Liver (tissue), 9 donors: ENCODE measurements around the gene PCDH7. TPM values are rescaled to one million over a fixed set of nuclear protein-coding genes. Genes with fewer than 3 reads are reported as not detected.

Source experiments
- DNase-seq: peaks from one replicate; pipeline ENCODE4 v3.0.0-alpha.2; 2017; ENCODE audit warnings: low spot score
- H3K27ac ChIP-seq, 2 donors: one replicate each; pipeline ENCODE4 v1.7.0; 2013; ENCODE audit warnings: inconsistent platforms in 2 of 2, low read length in 2 of 2, control low read depth in 1 of 2, low read depth in 1 of 2, mild to moderate bottlenecking in 1 of 2
- H3K27me3 ChIP-seq, 4 donors: one replicate each; pipeline versions ENCODE4 v1.6.1 to v1.7.0; 2013; ENCODE audit warnings: low read length in 3 of 4, inconsistent platforms in 1 of 4, mild to moderate bottlenecking in 1 of 4, moderate library complexity in 1 of 4; ENCODE audit not compliant: control insufficient read depth in 4 of 4, insufficient read depth in 4 of 4
- H3K36me3 ChIP-seq, 4 donors: one replicate each; pipeline versions ENCODE4 v1.6.1 to v1.7.0; 2013; ENCODE audit warnings: low read length in 3 of 4, mild to moderate bottlenecking in 3 of 4, low read depth in 1 of 4, moderate library complexity in 1 of 4; ENCODE audit not compliant: control insufficient read depth in 4 of 4, insufficient read depth in 3 of 4
- H3K4me1 ChIP-seq, 4 donors: one replicate each; pipeline versions ENCODE4 v1.6.1 to v1.7.0; 2013; ENCODE audit warnings: low read length in 3 of 4, mild to moderate bottlenecking in 3 of 4, moderate library complexity in 1 of 4; ENCODE audit not compliant: control insufficient read depth in 4 of 4, insufficient read depth in 4 of 4
- H3K4me3 ChIP-seq, 3 donors: one replicate each; pipeline versions ENCODE4 v1.6.1 to v1.7.0; 2013; ENCODE audit warnings: low read length in 3 of 3, control low read depth in 1 of 3, low read depth in 1 of 3, mild to moderate bottlenecking in 1 of 3
- H3K9ac ChIP-seq, 2 donors: one replicate each; pipeline ENCODE4 v1.7.0; 2013; ENCODE audit warnings: low read length in 2 of 2, mild to moderate bottlenecking in 2 of 2, moderate library complexity in 2 of 2, control low read depth in 1 of 2, low read depth in 1 of 2
- H3K9me3 ChIP-seq, 4 donors: one replicate each; pipeline versions ENCODE4 v1.6.1 to v1.7.0; 2013; ENCODE audit warnings: low read length in 3 of 4; ENCODE audit not compliant: control insufficient read depth in 4 of 4
- ATF3 ChIP-seq: IDR thresholded peaks from 2 replicates; pipeline ENCODE4 v1.6.1; 2016; ENCODE audit warnings: antibody characterized with exemption
- CTCF ChIP-seq: fragments of 150-350 bp; IDR thresholded peaks from 2 replicates; pipeline ENCODE4 v1.5.1; 2017; ENCODE audit warnings: improper control_type of control experiment, low read depth, low read length; ENCODE audit not compliant: missing input control
- EGR1 ChIP-seq, 2 donors: IDR thresholded peaks; 2 replicates each; pipeline ENCODE4 v1.6.1; 2016 to 2018; ENCODE audit warnings: antibody characterized with exemption in 2 of 2, low read depth in 2 of 2
- FOXA1 ChIP-seq: IDR thresholded peaks from 2 replicates; pipeline ENCODE4 v1.6.1; 2016; ENCODE audit warnings: antibody characterized with exemption
- HNF4A ChIP-seq, 2 donors: conservative IDR thresholded peaks; 2 replicates each; pipeline ENCODE4 v1.6.1; 2016; ENCODE audit warnings: antibody characterized with exemption in 2 of 2, mild to moderate bottlenecking in 2 of 2
- NR2F2 ChIP-seq: IDR thresholded peaks from 2 replicates; pipeline ENCODE4 v1.6.1; 2016; ENCODE audit warnings: antibody characterized with exemption
- RAD21 ChIP-seq, 2 donors: IDR thresholded peaks; 2 replicates each; pipeline ENCODE4 v1.6.1; 2016; ENCODE audit warnings: antibody characterized with exemption in 2 of 2, mild to moderate bottlenecking in 2 of 2
- RXRA ChIP-seq, 2 donors: IDR thresholded peaks; 2 replicates each; pipeline ENCODE4 v1.6.1; 2017 to 2018; ENCODE audit warnings: antibody characterized with exemption in 2 of 2, mild to moderate bottlenecking in 1 of 2
- TAF1 ChIP-seq: conservative IDR thresholded peaks from 2 replicates; pipeline ENCODE4 v1.6.1; 2016; ENCODE audit warnings: antibody characterized with exemption, mild to moderate bottlenecking
- YY1 ChIP-seq: IDR thresholded peaks from 2 replicates; pipeline ENCODE4 v1.6.1; 2016; ENCODE audit warnings: antibody characterized with exemption, mild to moderate bottlenecking
- WGBS: extraction: QIAGEN DNeasy Blood & Tissue Kit; methylation state at CpG from one replicate; pipeline ENCODE4 v1.1.7; 2013; 5-methylcytosine and 5-hydroxymethylcytosine counted together
- polyA plus RNA-seq, 2 donors: library from polyadenylated mRNA; stranded (reverse) in 1 of 2; unstranded in 1 of 2; fragments of 200-250 nt in 1 of 2; fragments of >200 nt in 1 of 2; fragmentation: Nextera tagmentation in 1 of 2; extraction: Ambion mirVana in 1 of 2; gene quantifications; one replicate each; pipeline versions ENCODE4 v1.2.1 to v1.2.3, GENCODE V29; 2013 to 2015
- total RNA-seq, 2 donors: library from RNA; depleted of rRNA; stranded (reverse); fragments of >200 nt; gene quantifications; one replicate each; pipeline ENCODE4 v1.2.3, GENCODE V29; 2014
- donor health status: healthy.
- donor health status: healthy.
- donor health status: healthy.
- donor health status: healthy.
- donor health status: healthy.

Gene PCDH7
- total and polyA plus RNA-seq, 4 donors, result 0.32 to 3.0 (median 0.98) TPM

- Histone ChIP-seq H3K27ac (peak overlapping the region in 1 of 2 donors; percentile 41), H3K4me3 (peak overlapping the region in 2 of 3 donors; percentile 51 to 55), H3K27me3 (peaks cover 0 to 14% (median 7%) of the 10 kb centered on the region in 4 donors), H3K9ac (no peak overlapping the region), H3K4me1 (peaks cover 8 to 46% (median 27%) of the 10 kb centered on the region in 4 donors), H3K9me3 (peaks cover 0 to 2% (median 0%) of the 10 kb centered on the region in 4 donors), H3K36me3 (no peaks in the 10 kb centered on the region)
- DNase-seq, result no peak
- TF ChIP-seq FOXA1 (no peak), RAD21 (IDR thresholded peaks at IDR 0.05) (peak in 1 of 2 donors; percentile 6)
- 1% methylated on average over 33 of the region's 33 CpGs for WGBS
Observed at GRCh38 chr4:30718641-30719453, 1.3 kb upstream of the PCDH7 start.

GRCh38 chr4:30719454-30720020, 632 bp upstream of the PCDH7 start:
- Histone ChIP-seq H3K27me3 (peaks cover 0 to 19% (median 9%) of the 10 kb centered on the region in 4 donors), H3K9me3 (peaks cover 0 to 2% (median 0%) of the 10 kb centered on the region in 4 donors), H3K27ac (peak overlapping the region; percentile 31 to 50), H3K4me1 (peaks cover 8 to 46% (median 27%) of the 10 kb centered on the region in 4 donors), H3K36me3 (no peaks in the 10 kb centered on the region), H3K9ac (no peak overlapping the region), H3K4me3 (peak overlapping the region in 2 of 3 donors; percentile 51 to 55)
- DNase-seq, result peak; percentile 34
- WGBS, result 1% methylated on average over 42 of the region's 42 CpGs
- TF ChIP-seq RAD21 (IDR thresholded peaks at IDR 0.05) (no peak), HNF4A (conservative IDR thresholded peaks at IDR 0.05) (no peak), TAF1 (no peak), EGR1 (IDR thresholded peaks at IDR 0.05; ENCODE audit: low read depth in 2 of 2) (no peak), FOXA1 (no peak), ATF3 (no peak), CTCF (no peak), YY1 (no peak)

- WGBS, result 3% methylated on average over 41 of the region's 41 CpGs
- peak overlapping the region; percentile 26 to 55 (median 51) for H3K4me3 ChIP-seq
- H3K27me3 ChIP-seq, result peaks cover 0 to 14% (median 7%) of the 10 kb centered on the region in 4 donors
- peak overlapping the region; percentile 7 to 59 for H3K27ac ChIP-seq
- H3K9me3 ChIP-seq, result peaks cover 0 to 2% (median 0%) of the 10 kb centered on the region in 4 donors
- H3K4me1 ChIP-seq, result peaks cover 8 to 46% (median 27%) of the 10 kb centered on the region in 4 donors
- no peak overlapping the region for H3K9ac ChIP-seq
- TF ChIP-seq RXRA (IDR thresholded peaks at IDR 0.05), result no peak
- TF ChIP-seq CTCF, result no peak
- TF ChIP-seq HNF4A (conservative IDR thresholded peaks at IDR 0.05), result no peak
- no peak for TF ChIP-seq EGR1 (IDR thresholded peaks at IDR 0.05; ENCODE audit: low read depth in 2 of 2)
- no peak for TF ChIP-seq ATF3
- no peak for TF ChIP-seq YY1
- no peak for TF ChIP-seq NR2F2
- no peak for DNase-seq
- no peaks in the 10 kb centered on the region for H3K36me3 ChIP-seq
Observed at GRCh38 chr4:30720661-30721184, 554 bp downstream of the PCDH7 start.
